Measurements from ENCODE around the gene GUCD1. TPM values are rescaled to one million over a fixed set of nuclear protein-coding genes. Genes with fewer than 3 reads are reported as not detected.

GUCD1 gene
- polyA plus RNA-seq, 1 donor (not counting 4 experiments of a cell fraction or from before 2014, with no cell fraction given), result 43.0 TPM

- Histone ChIP-seq H3K4me2 (ENCODE audit: control insufficient read depth, extremely low read depth, insufficient read depth, low read depth, low read length) (no peak overlapping the region), H3K79me2 (ENCODE audit: control insufficient read depth, insufficient read depth, low read length) (no peaks in the 10 kb centered on the region), H3K9me3 (ENCODE audit: control insufficient read depth, low read depth, low read length) (no peaks in the 10 kb centered on the region), H3K4me1 (ENCODE audit: control insufficient read depth, extremely low read depth, insufficient read depth, low read length) (peaks cover 17% of the 10 kb centered on the region), H3K9ac (ENCODE audit: control insufficient read depth, extremely low read depth, insufficient read depth, low read length) (no peak overlapping the region), H3K27me3 (ENCODE audit: control insufficient read depth, extremely low read depth, insufficient read depth, low read length) (no peaks in the 10 kb centered on the region), H3K4me3 (ENCODE audit: control insufficient read depth in 2 of 3, extremely low read depth in 1 of 3, insufficient read depth in 2 of 3, low read depth in 1 of 3, low read length in 3 of 3) (no peak overlapping the region), H3K27ac (ENCODE audit: control insufficient read depth, insufficient read depth, low read length) (no peak overlapping the region), H4K20me1 (ENCODE audit: control insufficient read depth, extremely low read depth, insufficient read depth, low read length) (no peaks in the 10 kb centered on the region), H3K9me1 (ENCODE audit: control insufficient read depth, extremely low read depth, insufficient read depth, low read length) (no peaks in the 10 kb centered on the region), H2AFZ (ENCODE audit: control insufficient read depth, low read length) (no peak overlapping the region), H3K36me3 (ENCODE audit: control insufficient read depth in 2 of 2, extremely low read depth in 1 of 2, insufficient read depth in 2 of 2, low read length in 2 of 2) (peaks cover 4% of the 10 kb centered on the region in 2 experiments)
- no peak for DNase-seq (ENCODE audit: low read depth, low spot score)
- no peak for FAIRE-seq
- TF ChIP-seq CTCF (optimal IDR thresholded peaks at IDR 0.05 in 1 of 3, IDR thresholded peaks at IDR 0.05 in 1 of 3, conservative IDR thresholded peaks at IDR 0.05 in 1 of 3; ENCODE audit: extremely low read depth in 1 of 3, insufficient read depth in 2 of 3, low read length in 3 of 3) (no peak), EZH2 (IDR thresholded peaks at IDR 0.05; ENCODE audit: low read length) (no peak)
- dilution Hi-C loops (cut with MboI; ENCODE audit: extremely low pct_ligation_motif_present, low sequenced_read_pairs), result no loop called here
Observed at GRCh38 chr22:24587251-24587650, 32.3 kb upstream of the GUCD1 start.

- TF ChIP-seq EZH2 (IDR thresholded peaks at IDR 0.05; ENCODE audit: low read length) (no peak), CTCF (optimal IDR thresholded peaks at IDR 0.05 in 1 of 3, IDR thresholded peaks at IDR 0.05 in 1 of 3, conservative IDR thresholded peaks at IDR 0.05 in 1 of 3; ENCODE audit: extremely low read depth in 1 of 3, insufficient read depth in 2 of 3, low read length in 3 of 3) (no peak)
- Histone ChIP-seq H3K9me1 (ENCODE audit: control insufficient read depth, extremely low read depth, insufficient read depth, low read length) (no peaks in the 10 kb centered on the region), H3K4me2 (ENCODE audit: control insufficient read depth, extremely low read depth, insufficient read depth, low read depth, low read length) (no peak overlapping the region), H3K27ac (ENCODE audit: control insufficient read depth, insufficient read depth, low read length) (no peak overlapping the region), H3K9me3 (ENCODE audit: control insufficient read depth, low read depth, low read length) (no peaks in the 10 kb centered on the region), H4K20me1 (ENCODE audit: control insufficient read depth, extremely low read depth, insufficient read depth, low read length) (no peaks in the 10 kb centered on the region), H3K9ac (ENCODE audit: control insufficient read depth, extremely low read depth, insufficient read depth, low read length) (no peak overlapping the region), H3K4me1 (ENCODE audit: control insufficient read depth, extremely low read depth, insufficient read depth, low read length) (peaks cover 12% of the 10 kb centered on the region), H3K4me3 (ENCODE audit: control insufficient read depth in 2 of 3, extremely low read depth in 1 of 3, insufficient read depth in 2 of 3, low read depth in 1 of 3, low read length in 3 of 3) (no peak overlapping the region), H3K27me3 (ENCODE audit: control insufficient read depth, extremely low read depth, insufficient read depth, low read length) (no peaks in the 10 kb centered on the region), H3K79me2 (ENCODE audit: control insufficient read depth, insufficient read depth, low read length) (no peaks in the 10 kb centered on the region), H2AFZ (ENCODE audit: control insufficient read depth, low read length) (no peak overlapping the region), H3K36me3 (ENCODE audit: control insufficient read depth in 2 of 2, extremely low read depth in 1 of 2, insufficient read depth in 2 of 2, low read length in 2 of 2) (peaks cover 4% of the 10 kb centered on the region in 2 experiments)
- dilution Hi-C loops (cut with MboI; ENCODE audit: extremely low pct_ligation_motif_present, low sequenced_read_pairs), result no loop called here
- FAIRE-seq (no peak), DNase-seq (ENCODE audit: low read depth, low spot score) (no peak)
Observed at GRCh38 chr22:24585927-24586546, 31.1 kb upstream of the GUCD1 start.
